Suprapubic skin (tissue), 4 donors: ENCODE measurements around the gene PKM. TPM values are rescaled to one million over a fixed set of nuclear protein-coding genes. Genes with fewer than 3 reads are reported as not detected.

Experiments used
- DNase-seq, 2 donors: peaks; one replicate each; pipeline ENCODE4 v3.0.0-alpha.2; 2019; ENCODE audit warnings: low spot score in 2 of 2
- H3K27ac ChIP-seq: fragments of 200-600 bp; sonication (generic); one replicate; pipeline ENCODE4 v1.5.1; 2019
- H3K27me3 ChIP-seq: fragments of 200-600 bp; sonication (generic); one replicate; pipeline ENCODE4 v1.5.1; 2019
- H3K36me3 ChIP-seq: fragments of 200-600 bp; sonication (generic); one replicate; pipeline ENCODE4 v1.5.1; 2019
- H3K4me1 ChIP-seq: fragments of 200-600 bp; sonication (generic); one replicate; pipeline ENCODE4 v1.5.1; 2019
- H3K4me3 ChIP-seq: fragments of 200-600 bp; sonication (generic); one replicate; pipeline ENCODE4 v1.5.1; 2019; ENCODE audit warnings: mild to moderate bottlenecking
- H3K9me3 ChIP-seq: fragments of 200-600 bp; sonication (generic); one replicate; pipeline ENCODE4 v1.5.1; 2019
- CTCF ChIP-seq, 2 donors: fragments of 200-600 bp in 1 of 2; fragments of 450-650 bp in 1 of 2; sonication (generic) in 1 of 2; IDR thresholded peaks; one replicate each; pipeline ENCODE4 v1.5.1; 2016 to 2019; ENCODE audit warnings: antibody characterized with exemption in 2 of 2, mild to moderate bottlenecking in 1 of 2, moderate library complexity in 1 of 2
- EP300 ChIP-seq: sonication (generic); formaldehyde crosslinking; IDR thresholded peaks from one replicate; pipeline ENCODE4 v1.6.1; 2017; ENCODE audit warnings: antibody characterized with exemption
- POLR2A ChIP-seq, 2 donors: fragments of 450-650 bp; IDR thresholded peaks; one replicate each; pipeline ENCODE4 v1.6.1; 2017; ENCODE audit warnings: antibody characterized with exemption in 2 of 2, mild to moderate bottlenecking in 2 of 2, moderate library complexity in 2 of 2
- POLR2AphosphoS5 ChIP-seq, 3 donors: sonication (generic); formaldehyde crosslinking; IDR thresholded peaks; one replicate each; pipeline ENCODE4 v1.6.1; 2017; ENCODE audit warnings: antibody characterized with exemption in 3 of 3
- WGBS: methylation state at CpG from one replicate; pipeline ENCODE4 v1.1.5; 2018; 5-methylcytosine and 5-hydroxymethylcytosine counted together
- total RNA-seq, 4 donors: library from RNA; depleted of rRNA; stranded (reverse); fragments of >200 nt; gene quantifications; one replicate each; pipeline ENCODE4 v1.1.0, GENCODE V29; 2016

The PKM gene
- total RNA-seq, 4 donors from 2014 or later, result 294 to 522 (median 411) TPM

- WGBS, result 94% methylated on average over 5 of the region's 5 CpGs
Observed at GRCh38 chr15:72166716-72167417, 64.1 kb downstream of the PKM start.

GRCh38 chr15:72163719-72164118 lies 67.3 kb downstream of the PKM start:
- DNase-seq, result no peak
- WGBS, result 65% methylated on average over 4 of the region's 4 CpGs

More at GRCh38 chr15:72166716-72167417, 64.1 kb downstream of the PKM start:
- TF ChIP-seq POLR2A (IDR thresholded peaks at IDR 0.05), result no peak
- TF ChIP-seq POLR2AphosphoS5 (IDR thresholded peaks at IDR 0.05), result no peak
- TF ChIP-seq CTCF (IDR thresholded peaks at IDR 0.05), result no peak
- TF ChIP-seq EP300, result no peak
- no peaks in the 10 kb centered on the region for H3K36me3 ChIP-seq
- no peaks in the 10 kb centered on the region for H3K27me3 ChIP-seq
- no peaks in the 10 kb centered on the region for H3K4me1 ChIP-seq
- no peak overlapping the region for H3K4me3 ChIP-seq
- no peak for DNase-seq
- no peak overlapping the region for H3K27ac ChIP-seq
- no peaks in the 10 kb centered on the region for H3K9me3 ChIP-seq

DNA sequence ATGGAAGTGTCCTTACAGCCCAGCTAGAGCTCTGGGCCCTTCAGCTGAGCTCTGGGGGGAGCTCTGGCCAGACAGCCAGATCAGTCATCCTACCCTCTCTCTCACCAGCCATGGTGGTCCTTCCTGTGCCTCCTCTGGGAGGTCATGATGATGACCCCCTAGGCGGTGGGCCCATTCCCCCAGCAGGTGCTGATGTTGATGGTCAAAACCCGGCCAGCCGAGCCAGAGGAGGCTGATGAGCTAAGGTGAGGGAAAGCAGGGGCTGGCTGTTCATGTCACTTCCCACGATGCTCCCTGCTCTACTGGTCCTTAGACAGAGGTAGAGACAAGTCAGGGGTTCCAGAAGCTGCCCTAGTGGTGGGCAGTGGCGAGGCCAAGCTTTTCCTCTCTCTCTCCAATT lies 68.4 kb downstream of the PKM start:
- TF ChIP-seq POLR2AphosphoS5 (IDR thresholded peaks at IDR 0.05), result no peak
- no peak for TF ChIP-seq EP300
- TF ChIP-seq CTCF (IDR thresholded peaks at IDR 0.05), result no peak
- no peak for TF ChIP-seq POLR2A (IDR thresholded peaks at IDR 0.05)
- H3K4me1 ChIP-seq, result no peaks in the 10 kb centered on the region
- no peaks in the 10 kb centered on the region for H3K36me3 ChIP-seq
- H3K9me3 ChIP-seq, result no peaks in the 10 kb centered on the region
- DNase-seq, result no peak
- no peak overlapping the region for H3K4me3 ChIP-seq
- H3K27ac ChIP-seq, result no peak overlapping the region
- WGBS, result 94% methylated on average over 5 of the region's 5 CpGs
- H3K27me3 ChIP-seq, result no peaks in the 10 kb centered on the region

More at GRCh38 chr15:72163719-72164118, 67.3 kb downstream of the PKM start:
- no peak for TF ChIP-seq CTCF (IDR thresholded peaks at IDR 0.05)
- no peak for TF ChIP-seq POLR2AphosphoS5 (IDR thresholded peaks at IDR 0.05)
- TF ChIP-seq POLR2A (IDR thresholded peaks at IDR 0.05), result no peak
- no peak for TF ChIP-seq EP300
- H3K27me3 ChIP-seq, result no peaks in the 10 kb centered on the region
- H3K9me3 ChIP-seq, result no peaks in the 10 kb centered on the region
- no peaks in the 10 kb centered on the region for H3K36me3 ChIP-seq
- no peaks in the 10 kb centered on the region for H3K4me1 ChIP-seq
- H3K4me3 ChIP-seq, result no peak overlapping the region
- H3K27ac ChIP-seq, result no peak overlapping the region

DNA sequence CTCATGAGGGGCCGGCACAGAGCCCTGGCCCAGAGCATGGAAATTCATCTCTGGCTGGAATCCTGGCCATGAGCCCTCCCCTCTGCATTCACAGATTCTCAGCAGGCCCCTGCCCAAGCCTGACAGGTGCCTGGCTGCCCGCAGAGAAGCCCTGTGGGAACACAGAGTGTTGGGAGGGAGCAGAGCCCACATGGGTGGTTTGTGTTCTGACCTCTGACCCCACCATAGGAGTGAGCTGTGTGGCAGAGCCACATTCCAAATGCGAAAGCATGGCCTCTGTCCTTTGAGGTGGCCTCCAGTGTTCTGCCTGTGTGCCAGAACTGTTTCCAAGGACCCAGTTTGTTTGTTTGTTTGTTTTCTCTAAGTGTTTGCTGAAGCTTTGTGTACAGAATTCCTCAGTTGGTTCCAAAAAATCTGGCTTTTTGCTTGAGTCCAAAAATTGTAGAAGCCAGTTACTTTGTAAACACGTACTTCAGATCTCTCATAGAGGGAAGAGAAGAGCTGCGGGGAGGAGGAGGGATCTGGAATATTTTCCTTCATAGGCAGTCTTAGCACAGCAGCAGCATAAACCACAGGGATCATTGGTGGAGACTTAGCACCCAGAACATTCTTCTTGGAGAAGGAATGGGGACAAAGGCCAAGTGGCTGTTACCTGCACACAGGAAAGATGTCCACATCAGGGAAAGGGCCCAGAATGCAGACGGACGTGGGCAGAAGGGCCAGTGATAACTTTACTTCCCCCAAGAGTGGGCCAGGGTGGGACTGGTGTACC lies 69.4 kb downstream of the PKM start:
- WGBS, result 87% methylated on average over 7 of the region's 7 CpGs
- no peak for DNase-seq
- no peaks in the 10 kb centered on the region for H3K27me3 ChIP-seq
- no peaks in the 10 kb centered on the region for H3K9me3 ChIP-seq
- no peak overlapping the region for H3K4me3 ChIP-seq
- no peaks in the 10 kb centered on the region for H3K36me3 ChIP-seq
- H3K27ac ChIP-seq, result no peak overlapping the region
- H3K4me1 ChIP-seq, result no peaks in the 10 kb centered on the region
- TF ChIP-seq CTCF (IDR thresholded peaks at IDR 0.05) (no peak), POLR2A (IDR thresholded peaks at IDR 0.05) (no peak), POLR2AphosphoS5 (IDR thresholded peaks at IDR 0.05) (no peak), EP300 (no peak)

GRCh38 chr15:72160696-72161245 lies 70.2 kb downstream of the PKM start:
- no peaks in the 10 kb centered on the region for H3K27me3 ChIP-seq
- H3K27ac ChIP-seq, result no peak overlapping the region
- no peaks in the 10 kb centered on the region for H3K36me3 ChIP-seq
- 88% methylated on average over 5 of the region's 5 CpGs for WGBS
- no peak for DNase-seq
- H3K9me3 ChIP-seq, result no peaks in the 10 kb centered on the region
- H3K4me1 ChIP-seq, result peaks cover 2% of the 10 kb centered on the region
- no peak overlapping the region for H3K4me3 ChIP-seq
- TF ChIP-seq EP300, result no peak
- no peak for TF ChIP-seq POLR2AphosphoS5 (IDR thresholded peaks at IDR 0.05)
- no peak for TF ChIP-seq CTCF (IDR thresholded peaks at IDR 0.05)
- TF ChIP-seq POLR2A (IDR thresholded peaks at IDR 0.05), result no peak
